H1 (cell line): ENCODE results near the gene SZT2. TPM values are rescaled to one million over a fixed set of nuclear protein-coding genes. Genes with fewer than 3 reads are reported as not detected.

Experiments
- CTCF ChIA-PET: fragments of 300-600 bp; sonication (Branson Sonifier 250); formaldehyde crosslinking; loops from one replicate; lab custom pipeline; 2021; ENCODE audit not compliant: partially characterized antibody; lab: Charles Lee
- POLR2A ChIA-PET: fragments of 300-600 bp; sonication (Branson Sonifier 250); formaldehyde crosslinking; loops from one replicate; lab custom pipeline; 2021; ENCODE audit warnings: inconsistent platforms; ENCODE audit not compliant: partially characterized antibody; lab: Charles Lee
- DNase-seq, 2 experiments: peaks; one replicate each; pipeline versions ENCODE4 v3.0.0 to v3.0.0-alpha.2; 2010 to 2022; ENCODE audit warnings: low spot score in 2 of 2, low read depth in 1 of 2, mixed read lengths in 1 of 2
- FAIRE-seq: peaks from 2 replicates; lab custom pipeline; 2011; peaks lifted over from hg19 to GRCh38; lab: Jason Lieb, UNC
- H2AFZ ChIP-seq: 2 replicates; pipeline ENCODE4 v1.8.1; 2012; ENCODE audit warnings: low read length, inconsistent platforms
- H2AK5ac ChIP-seq: 2 replicates; pipeline ENCODE4 v1.6.1; 2013; ENCODE audit warnings: low read depth, low read length
- H2BK120ac ChIP-seq: replicated peaks from 2 replicates; pipeline ENCODE3; 2013; ENCODE audit warnings: low read depth, low read length, inconsistent platforms
- H2BK12ac ChIP-seq: 2 replicates; pipeline ENCODE4 v1.6.1; 2013; ENCODE audit warnings: low read depth, low read length
- H2BK15ac ChIP-seq: 2 replicates; pipeline ENCODE4 v1.6.1; 2013; ENCODE audit warnings: low read length
- H2BK20ac ChIP-seq: 2 replicates; pipeline ENCODE4 v1.6.1; 2013; ENCODE audit warnings: low read length
- H2BK5ac ChIP-seq: 2 replicates; pipeline ENCODE4 v1.6.1; 2013; ENCODE audit warnings: low read depth, low read length
- H3K14ac ChIP-seq: 2 replicates; pipeline ENCODE4 v1.6.1; 2013; ENCODE audit warnings: inconsistent platforms; ENCODE audit not compliant: insufficient read length
- H3K18ac ChIP-seq: 2 replicates; pipeline ENCODE4 v1.6.1; 2013; ENCODE audit warnings: low read length; ENCODE audit errors: extremely low read depth
- H3K23ac ChIP-seq: 2 replicates; pipeline ENCODE4 v1.6.1; 2013; ENCODE audit warnings: inconsistent platforms; ENCODE audit not compliant: insufficient read length
- H3K23me2 ChIP-seq: 2 replicates; pipeline ENCODE4 v1.6.1; 2013; ENCODE audit warnings: low read depth, low read length
- H3K27ac ChIP-seq: 2 replicates; pipeline ENCODE4 v1.6.1; 2011; ENCODE audit warnings: low read depth, low read length, inconsistent platforms
- H3K27me3 ChIP-seq, 4 experiments: replicated peaks in 1 of 4; 1 replicate in 1 of 4; 2 replicates in 3 of 4; pipeline versions ENCODE4 v1.6.1 to v1.8.1; 2011 to 2013; ENCODE audit warnings: low read length in 3 of 4, mild to moderate bottlenecking in 3 of 4, inconsistent platforms in 2 of 4, mixed read lengths in 2 of 4, moderate library complexity in 1 of 4; ENCODE audit not compliant: control insufficient read depth in 3 of 4, insufficient read depth in 3 of 4; ENCODE audit errors: extremely low read depth in 1 of 4
- H3K36me3 ChIP-seq, 4 experiments: 2 replicates each; pipeline versions ENCODE4 v1.6.1 to v1.8.1; 2011 to 2013; ENCODE audit warnings: mild to moderate bottlenecking in 4 of 4, low read length in 3 of 4, moderate library complexity in 2 of 4, control low read depth in 1 of 4, inconsistent platforms in 1 of 4; ENCODE audit not compliant: insufficient read depth in 4 of 4, control insufficient read depth in 2 of 4
- H3K4ac ChIP-seq: replicated peaks from 2 replicates; pipeline ENCODE3; 2013; ENCODE audit warnings: low read length, low read depth, mixed read lengths, inconsistent platforms; ENCODE audit not compliant: insufficient read length
- H3K4me1 ChIP-seq, 4 experiments: replicated peaks in 1 of 4; 1 replicate in 1 of 4; 2 replicates in 3 of 4; pipeline versions ENCODE4 v1.6.1 to v1.8.1; 2011 to 2013; ENCODE audit warnings: low read length in 3 of 4, inconsistent platforms in 2 of 4, mixed read lengths in 1 of 4; ENCODE audit not compliant: insufficient read depth in 4 of 4, control insufficient read depth in 3 of 4
- H3K4me2 ChIP-seq, 2 experiments: 2 replicates each; pipeline versions ENCODE4 v1.6.1 to v1.8.1; 2011 to 2013; ENCODE audit warnings: low read depth in 2 of 2, low read length in 2 of 2, control low read depth in 1 of 2, inconsistent platforms in 1 of 2, mild to moderate bottlenecking in 1 of 2; ENCODE audit not compliant: insufficient read depth in 1 of 2
- H3K4me3 ChIP-seq, 4 experiments: fragments of 200-600, 300-600 bp in 1 of 4; sonication (generic), shearing (Covaris generic), sonication (Bioruptor Twin) in 1 of 4; 2 replicates each; pipeline versions ENCODE4 v1.5.1 to v1.8.1; 2011 to 2016; ENCODE audit warnings: low read length in 4 of 4, low read depth in 3 of 4, control low read depth in 2 of 4, inconsistent platforms in 2 of 4, mild to moderate bottlenecking in 2 of 4, mixed read lengths in 1 of 4, moderate library complexity in 1 of 4; ENCODE audit not compliant: insufficient read depth in 2 of 4; ENCODE audit errors: extremely low read depth in 1 of 4
- H3K56ac ChIP-seq: replicated peaks from 2 replicates; pipeline ENCODE3; 2013; ENCODE audit warnings: low read depth, mild to moderate bottlenecking, mixed read lengths, low read length, inconsistent platforms; ENCODE audit not compliant: insufficient read length
- H3K79me1 ChIP-seq: 2 replicates; pipeline ENCODE4 v1.6.1; 2013; ENCODE audit warnings: low read depth, low read length, control low read depth
- H3K79me2 ChIP-seq, 2 experiments: 2 replicates each; pipeline versions ENCODE4 v1.6.1 to v1.8.1; 2012 to 2013; ENCODE audit warnings: low read length in 2 of 2, mild to moderate bottlenecking in 2 of 2, inconsistent platforms in 1 of 2; ENCODE audit not compliant: insufficient read depth in 2 of 2, control insufficient read depth in 1 of 2
- H3K9ac ChIP-seq, 4 experiments: replicated peaks in 1 of 4; 1 replicate in 1 of 4; 2 replicates in 3 of 4; pipeline versions ENCODE4 v1.6.1 to v1.8.1; 2011 to 2013; ENCODE audit warnings: low read depth in 3 of 4, low read length in 3 of 4, control low read depth in 2 of 4, mild to moderate bottlenecking in 2 of 4, moderate library complexity in 2 of 4, inconsistent platforms in 1 of 4; ENCODE audit errors: extremely low read depth in 1 of 4
- H3K9me3 ChIP-seq, 2 experiments: 2 replicates each; pipeline versions ENCODE4 v1.6.1 to v1.8.1; 2012 to 2013; ENCODE audit warnings: mild to moderate bottlenecking in 2 of 2, moderate library complexity in 2 of 2, control low read depth in 1 of 2, inconsistent platforms in 1 of 2, low read depth in 1 of 2, low read length in 1 of 2, mixed read lengths in 1 of 2; ENCODE audit not compliant: insufficient read depth in 2 of 2
- H4K20me1 ChIP-seq, 2 experiments: replicated peaks in 1 of 2; 2 replicates each; pipeline versions ENCODE3 to v1.8.1; 2011 to 2013; ENCODE audit warnings: inconsistent platforms in 2 of 2, low read length in 2 of 2, mild to moderate bottlenecking in 1 of 2; ENCODE audit not compliant: insufficient read depth in 2 of 2, control insufficient read depth in 1 of 2
- H4K5ac ChIP-seq: 2 replicates; pipeline ENCODE4 v1.6.1; 2013; ENCODE audit warnings: low read length, low read depth, mixed read lengths, inconsistent platforms; ENCODE audit not compliant: insufficient read length
- H4K8ac ChIP-seq: 2 replicates; pipeline ENCODE4 v1.8.0; 2013; ENCODE audit warnings: mild to moderate bottlenecking, moderate library complexity, low read length, inconsistent platforms; ENCODE audit not compliant: insufficient read depth; ENCODE audit errors: extremely low read depth
- H4K91ac ChIP-seq: replicated peaks from 2 replicates; pipeline ENCODE3; 2013; ENCODE audit warnings: low read length, mixed read lengths, inconsistent platforms; ENCODE audit not compliant: insufficient read length
- CEBPB ChIP-seq: IDR thresholded peaks from 2 replicates; pipeline ENCODE4 v1.6.1; 2012; ENCODE audit warnings: low read depth, low read length
- CHD1 ChIP-seq: IDR thresholded peaks from 2 replicates; pipeline ENCODE4 v1.6.1; 2012; ENCODE audit warnings: low read depth, low read length, improper control_type of control experiment
- FOSL1 ChIP-seq: IDR thresholded peaks from 2 replicates; pipeline ENCODE4 v1.6.1; 2011; ENCODE audit warnings: mild to moderate bottlenecking, low read depth, low read length, moderate library complexity; ENCODE audit not compliant: insufficient read depth
- GABPA ChIP-seq: IDR thresholded peaks from 2 replicates; pipeline ENCODE4 v1.6.1; 2011; ENCODE audit warnings: mild to moderate bottlenecking, low read length, moderate library complexity, borderline replicate concordance; ENCODE audit not compliant: insufficient read depth
- GTF2F1 ChIP-seq: IDR thresholded peaks from 2 replicates; pipeline ENCODE4 v1.6.1; 2012; ENCODE audit warnings: low read depth, low read length, improper control_type of control experiment, borderline replicate concordance
- JUND ChIP-seq: IDR thresholded peaks from 2 replicates; pipeline ENCODE4 v1.6.1; 2011; ENCODE audit warnings: mild to moderate bottlenecking, improper control_type of control experiment, low read length
- KDM1A ChIP-seq: fragments of 200-600, 300-600 bp; sonication (generic); IDR thresholded peaks from 2 replicates; pipeline ENCODE4 v1.7.1; 2016; ENCODE audit warnings: mild to moderate bottlenecking, low read length, borderline replicate concordance
- KDM5A ChIP-seq: fragments of 200-600 bp; IDR thresholded peaks from 2 replicates; pipeline ENCODE4 v1.7.1; 2012; ENCODE audit warnings: mild to moderate bottlenecking, low read length, inconsistent platforms, mixed read lengths
- NANOG ChIP-seq: IDR thresholded peaks from 2 replicates; pipeline ENCODE4 v1.6.1; 2011; ENCODE audit warnings: low read length, low read depth, mild to moderate bottlenecking, inconsistent platforms; ENCODE audit not compliant: insufficient read depth, poor library complexity, severe bottlenecking
- SP2 ChIP-seq: IDR thresholded peaks from 2 replicates; pipeline ENCODE4 v1.6.1; 2012; ENCODE audit warnings: mild to moderate bottlenecking, low read length, inconsistent platforms
- TAF1 ChIP-seq: IDR thresholded peaks from 2 replicates; pipeline ENCODE4 v1.6.1; 2011; ENCODE audit warnings: mild to moderate bottlenecking, low read depth, low read length
- ZNF274 ChIP-seq: IDR thresholded peaks from 2 replicates; pipeline ENCODE4 v1.7.0; 2012; ENCODE audit warnings: low read length, borderline replicate concordance; ENCODE audit errors: extremely low read depth
- WGBS, 2 experiments: shearing (Covaris generic) in 1 of 2; methylation state at CpG; one replicate each; pipeline versions ENCODE4 v1.1.6 to v1.1.7; 2013 to 2015; ENCODE audit warnings: low lambda C conversion rate in 2 of 2, mixed read lengths in 2 of 2, inconsistent platforms in 1 of 2, low coverage in 1 of 2, missing lambda C conversion rate in 1 of 2; ENCODE audit not compliant: insufficient replicate concordance in 2 of 2, insufficient coverage in 1 of 2, insufficient read length in 1 of 2; ENCODE audit errors: extremely low coverage in 1 of 2, missing lambda C conversion rate in 1 of 2; 5-methylcytosine and 5-hydroxymethylcytosine counted together
- polyA plus RNA-seq, 7 experiments: library from polyadenylated mRNA; depleted of rRNA in 3 of 7; stranded (reverse) in 5 of 7; unstranded in 2 of 7; fragments of >200 nt in 5 of 7; fragments of 200-250 nt in 2 of 7; gene quantifications; 1 replicate in 5 of 7; 2 replicates in 1 of 7; 4 replicates in 1 of 7; pipeline versions ENCODE4 v1.2.1 to v1.2.3, GENCODE V29; 2011 to 2013; ENCODE audit warnings: missing spikeins in 2 of 7, mixed read lengths in 2 of 7
- total RNA-seq: library from RNA; stranded (reverse); fragmentation: NEBNext Ultra II Directional; extraction: Animal tissue kit (Norgen Biotek cat#: 25700); gene quantifications from 2 replicates; pipeline ENCODE4 v1.2.1, GENCODE V29; 2021

Gene SZT2
- total and polyA plus RNA-seq, 2 of the 8 experiments (the other 6 are each of a cell fraction or from before 2014, with no cell fraction given), result 4.7 to 12.9 TPM

GRCh38 chr1:43450251-43450941 lies 60.7 kb downstream of the SZT2 start:
- no peak overlapping the region for H3K4ac ChIP-seq
- H3K56ac ChIP-seq, result no peak overlapping the region
- no peak overlapping the region for H2BK15ac ChIP-seq
- no peak for TF ChIP-seq SP2
- TF ChIP-seq FOSL1, result no peak
- no peak for TF ChIP-seq NANOG
- TF ChIP-seq KDM5A, result no peak
- TF ChIP-seq JUND, result no peak
- TF ChIP-seq CHD1, result no peak
- no peak for TF ChIP-seq GABPA
- no peak for TF ChIP-seq CEBPB
- no peak for TF ChIP-seq KDM1A
- TF ChIP-seq GTF2F1, result no peak
- no peak for TF ChIP-seq TAF1
- no peak for TF ChIP-seq ZNF274
- FAIRE-seq (no peak), DNase-seq (no peak)
- H3K4me2 ChIP-seq, result no peak overlapping the region
- no peaks in the 10 kb centered on the region for H3K79me1 ChIP-seq
- H4K20me1 ChIP-seq, result peaks cover 0 to 10% of the 10 kb centered on the region in 2 experiments
- 94% methylated on average over 10 of the region's 10 CpGs; no CpG with 5 or more reads in 1 of the 2 experiments for WGBS, 2 experiments
- H4K8ac ChIP-seq, result no peak overlapping the region
- no peak overlapping the region for H3K14ac ChIP-seq
- no peak overlapping the region for H3K9ac ChIP-seq
- no peaks in the 10 kb centered on the region for H3K9me3 ChIP-seq
- H3K36me3 ChIP-seq, result peaks cover 11 to 41% (median 21%) of the 10 kb centered on the region in 4 experiments; a peak in 6 of 8 replicates
- no peak overlapping the region for H3K27ac ChIP-seq
- no peak overlapping the region for H4K91ac ChIP-seq
- H3K27me3 ChIP-seq, result no peaks in the 10 kb centered on the region; a peak in 1 of 7 replicates
- H2BK120ac ChIP-seq, result no peak overlapping the region
- POLR2A ChIA-PET, result interaction anchor here (0.9 to 1.7 kb wide), 3 partner anchors 8 to 16 kb away, joined by 3 to 6 read pairs (median 3); no protein-coding TSS in a partner anchor
- peaks cover 10% of the 10 kb centered on the region; the same call in 1 of the 2 replicates for H3K23me2 ChIP-seq
- no peak overlapping the region for H3K18ac ChIP-seq
- peaks cover 3 to 8% (median 4%) of the 10 kb centered on the region in 4 experiments; a peak in 5 of 7 replicates for H3K4me1 ChIP-seq
- CTCF ChIA-PET, result no interaction called here
- H2BK12ac ChIP-seq, result no peak overlapping the region
- H4K5ac ChIP-seq, result no peak overlapping the region
- H3K79me2 ChIP-seq, result no peaks in the 10 kb centered on the region; a peak in 1 of 4 replicates
- no peak overlapping the region for H2BK20ac ChIP-seq
- no peak overlapping the region for H3K23ac ChIP-seq
- H2BK5ac ChIP-seq, result no peak overlapping the region
- no peak overlapping the region for H3K4me3 ChIP-seq
- no peak overlapping the region for H2AFZ ChIP-seq
- H2AK5ac ChIP-seq, result no peak overlapping the region
